RKO (cell line): ENCODE measurements around the gene CETN1.

ENCODE experiments used
- DNase-seq: peaks from one replicate; pipeline ENCODE4 v3.0.0-alpha.2; 2016; ENCODE audit warnings: low spot score

The CETN1 gene

DNA sequence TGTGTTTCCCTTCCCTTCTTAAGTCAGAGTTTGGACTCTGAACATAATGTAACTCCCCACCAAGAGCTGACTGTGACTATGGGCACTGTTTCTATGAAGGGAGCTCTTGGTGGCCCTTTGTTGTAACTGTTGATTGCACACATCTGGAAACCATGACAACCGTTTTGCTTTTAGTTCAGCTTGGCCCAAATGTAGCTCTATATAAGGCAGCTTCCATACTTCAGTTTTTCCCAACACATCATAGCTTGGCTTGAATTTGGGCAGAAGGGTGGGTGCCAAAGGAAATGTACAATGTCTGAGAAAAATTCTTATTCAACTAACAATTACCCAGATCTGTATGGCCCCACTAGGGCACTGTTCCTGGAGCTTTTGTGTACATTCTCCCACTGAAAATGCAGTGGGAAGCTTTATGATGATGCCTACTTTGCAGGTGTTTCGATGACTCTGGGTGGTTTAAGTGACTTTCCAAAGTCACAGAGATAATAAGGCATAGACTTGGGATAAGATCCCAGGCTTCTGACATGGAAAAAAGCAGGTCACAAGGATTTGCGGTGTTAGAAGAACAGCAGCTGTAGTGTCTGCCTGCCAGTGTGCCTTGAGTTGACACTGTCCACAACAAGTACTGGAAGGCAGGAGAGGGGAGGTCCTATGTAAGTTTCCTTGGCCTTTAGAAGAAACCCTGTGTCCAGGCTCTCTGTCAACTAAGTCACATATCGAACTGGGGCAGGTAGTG, 2.4 kb upstream of the CETN1 start:
- no peak for DNase-seq

GRCh38 chr18:579238-579637, 942 bp upstream of the CETN1 start:
- no peak for DNase-seq

DNA sequence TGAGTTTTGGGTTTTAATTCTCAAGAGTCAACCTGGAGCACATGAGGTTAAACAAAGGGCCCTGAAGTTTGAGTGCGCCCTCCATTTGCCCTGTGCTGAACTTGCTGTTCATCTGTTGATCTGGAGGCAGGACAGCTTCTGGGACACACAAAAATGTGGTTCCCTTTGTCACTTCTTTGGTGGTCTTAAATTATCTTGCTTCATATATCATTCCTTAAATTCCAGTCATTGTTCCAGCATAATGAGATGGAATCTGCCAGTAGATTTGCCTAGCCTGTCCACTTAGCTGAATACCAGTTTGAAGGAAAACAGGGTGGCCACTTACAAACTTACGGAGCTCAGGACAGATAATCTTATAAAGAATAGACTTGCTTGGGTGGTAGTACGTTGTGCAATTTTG, 916 bp downstream of the CETN1 start:
- DNase-seq, result no peak

- DNase-seq, result no peak
Measured at GRCh38 chr18:582465-582864, 2.3 kb downstream of the CETN1 start.

GRCh38 chr18:595068-595467, 14.9 kb downstream of the CETN1 start:
- no peak for DNase-seq

GRCh38 chr18:595571-595970, 15.4 kb downstream of the CETN1 start:
- DNase-seq, result no peak

DNA sequence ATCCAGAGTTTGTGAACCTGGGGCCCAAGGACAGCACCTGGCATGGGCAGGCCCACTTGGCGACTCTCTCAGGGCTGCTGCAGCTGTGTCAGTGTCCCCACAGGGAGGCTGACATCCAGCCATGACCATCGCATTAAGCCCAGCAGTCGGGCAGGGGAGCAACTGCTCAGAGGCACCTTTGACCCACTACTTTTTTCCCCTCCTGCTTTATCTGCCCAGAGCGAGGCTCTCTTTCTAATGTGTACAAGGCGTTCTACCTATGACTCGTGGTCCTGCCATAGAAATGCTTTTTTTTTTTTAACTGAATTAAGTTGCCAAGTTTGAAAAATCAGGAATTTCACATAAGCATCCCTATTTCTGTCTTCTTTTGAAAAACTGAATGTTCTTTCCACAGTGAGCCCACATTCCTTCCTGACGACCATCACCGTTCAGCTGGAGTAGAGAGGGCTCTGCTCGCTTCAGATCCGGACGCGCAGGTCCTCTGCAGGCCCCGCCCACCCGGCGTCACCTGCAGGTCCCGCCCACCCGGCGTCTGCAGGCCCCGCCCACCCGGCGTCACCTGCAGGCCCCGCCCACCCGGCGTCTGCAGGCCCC, 16.2 kb downstream of the CETN1 start:
- DNase-seq, result no peak

GRCh38 chr18:598124-598589, 18.0 kb downstream of the CETN1 start:
- no peak for DNase-seq

DNA sequence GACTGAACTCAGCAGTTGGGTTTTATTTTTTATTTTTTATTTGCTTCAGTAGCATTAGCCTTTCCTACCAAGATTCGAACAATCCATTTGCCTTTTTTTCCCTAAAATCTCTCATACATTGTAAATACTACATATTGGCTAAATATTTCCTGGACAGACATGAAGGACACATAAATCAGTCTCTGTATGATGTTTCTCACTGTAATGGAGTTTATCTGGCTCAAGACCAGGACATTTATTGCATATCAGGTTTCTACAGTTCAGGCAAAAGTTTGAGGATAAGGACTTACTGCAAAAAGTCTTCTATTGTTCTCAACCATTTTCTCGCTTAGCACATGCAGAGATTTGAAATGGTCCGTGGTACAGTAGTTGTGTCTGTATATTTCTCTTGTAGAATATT, 19.9 kb downstream of the CETN1 start:
- no peak for DNase-seq

DNA sequence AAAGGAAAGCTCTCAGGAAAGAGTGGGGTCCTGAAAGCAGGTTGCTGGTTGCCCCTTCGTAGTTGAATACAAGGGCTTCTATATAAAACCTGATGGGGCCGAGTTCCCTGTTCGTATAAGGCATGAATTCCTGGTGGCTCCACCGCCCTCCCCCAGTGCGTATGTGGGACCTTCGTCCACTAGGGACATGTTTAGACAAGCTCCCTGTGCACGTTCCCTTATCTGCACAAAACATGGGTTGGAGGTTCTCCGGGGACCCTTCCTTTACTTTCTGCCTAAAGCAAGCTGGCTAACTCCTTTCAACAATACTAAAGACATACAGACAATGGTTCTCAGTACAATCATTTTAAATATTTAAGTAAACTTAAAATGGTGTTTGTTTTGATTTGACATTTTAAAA, 24.6 kb downstream of the CETN1 start:
- no peak for DNase-seq

DNA sequence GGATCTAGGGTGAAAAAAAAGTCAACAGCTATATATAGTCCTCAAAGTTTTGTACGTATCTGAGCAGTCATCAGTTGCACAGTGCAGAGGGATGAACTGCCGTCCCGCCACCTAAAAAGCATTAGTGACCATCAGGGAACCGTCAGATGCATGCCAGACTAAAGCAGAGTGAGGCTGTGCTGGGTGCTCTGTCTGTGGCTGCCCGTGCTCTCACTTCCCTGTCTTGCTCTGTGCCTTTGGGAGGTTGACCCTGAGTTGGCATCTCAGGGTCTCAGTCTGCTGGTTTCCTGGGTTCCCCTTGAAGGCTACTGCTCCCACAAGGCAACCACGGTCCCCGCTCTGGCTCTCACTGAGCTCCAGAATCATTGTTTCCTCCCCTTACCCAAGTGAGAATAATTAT, 27.8 kb downstream of the CETN1 start:
- no peak for DNase-seq

DNA sequence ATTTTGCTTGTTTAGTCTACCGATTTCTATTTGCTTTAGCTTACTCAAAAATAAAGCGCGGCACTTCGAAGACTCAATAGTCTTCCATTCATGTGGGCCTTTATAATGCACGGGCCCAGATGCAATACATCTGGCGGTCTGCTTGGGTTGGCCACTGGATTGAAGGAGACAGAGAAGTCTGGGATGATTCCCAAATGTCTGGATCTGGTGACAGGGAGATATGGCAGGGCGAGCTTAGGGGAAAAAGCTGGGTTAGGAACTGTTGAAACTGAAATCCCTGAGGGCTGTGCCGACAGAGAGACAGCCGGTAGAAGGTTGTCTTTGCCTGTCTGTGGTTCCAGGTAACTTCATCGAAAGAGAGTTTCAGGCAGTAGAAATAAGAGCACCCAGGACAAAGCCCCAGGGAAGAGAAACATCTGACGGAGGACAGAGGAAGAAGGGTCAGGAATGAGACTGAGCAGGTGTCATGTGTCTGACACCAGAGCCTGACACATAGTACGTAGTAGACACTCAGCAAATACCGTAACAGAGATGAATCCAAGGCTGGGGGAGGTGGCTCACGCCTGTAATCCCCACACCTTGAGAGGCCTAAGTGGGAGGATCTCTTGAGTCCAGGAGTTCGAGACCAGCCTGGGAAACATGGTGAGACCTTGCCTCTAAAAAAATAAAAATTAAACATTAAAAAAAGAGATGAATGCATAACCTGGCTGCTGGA, 30.2 kb downstream of the CETN1 start:
- no peak for DNase-seq

DNA sequence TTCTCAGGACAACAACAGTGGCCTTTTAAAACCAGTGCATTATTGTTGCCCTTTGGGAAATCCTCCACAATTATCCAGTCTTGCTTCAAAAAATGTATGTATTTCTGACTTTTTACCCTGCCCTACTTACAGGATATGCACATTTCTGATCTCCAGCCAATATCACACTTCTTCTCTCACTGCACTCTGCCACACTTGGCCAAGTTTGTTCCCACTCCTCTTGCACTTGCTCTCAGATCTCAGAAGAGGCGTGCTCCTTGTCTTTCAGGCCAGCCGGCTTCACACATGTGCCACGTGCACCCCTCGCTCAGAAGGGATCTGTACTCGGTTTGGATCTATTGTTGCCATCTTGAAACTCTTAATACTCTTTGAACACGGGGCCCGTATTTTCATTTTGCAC, 32.0 kb downstream of the CETN1 start:
- DNase-seq, result no peak

- no peak for DNase-seq
Measured at GRCh38 chr18:614193-614592, 34.0 kb downstream of the CETN1 start.

DNA sequence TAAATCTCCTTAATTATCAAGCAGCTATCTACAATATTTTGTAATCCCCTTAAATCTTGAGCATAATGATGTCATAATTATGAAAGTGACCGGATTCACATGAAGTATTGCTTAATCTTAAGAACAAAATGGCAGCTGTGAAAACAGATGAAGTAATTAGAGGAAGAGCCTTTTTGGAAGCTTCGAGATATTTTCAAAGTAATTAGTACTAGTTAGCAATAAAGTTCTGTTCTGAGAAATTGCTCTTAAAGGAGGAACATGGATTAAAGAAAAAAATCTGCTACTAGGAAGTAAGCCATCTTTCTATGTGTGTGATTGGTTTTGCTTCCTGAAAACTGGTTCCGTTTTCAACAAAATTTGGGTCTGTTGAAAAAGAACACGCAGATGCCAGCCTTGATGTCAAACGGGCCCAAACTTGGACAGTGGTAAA, 34.9 kb downstream of the CETN1 start:
- DNase-seq, result no peak

GRCh38 chr18:615773-616172, 35.6 kb downstream of the CETN1 start:
- DNase-seq, result no peak

DNA sequence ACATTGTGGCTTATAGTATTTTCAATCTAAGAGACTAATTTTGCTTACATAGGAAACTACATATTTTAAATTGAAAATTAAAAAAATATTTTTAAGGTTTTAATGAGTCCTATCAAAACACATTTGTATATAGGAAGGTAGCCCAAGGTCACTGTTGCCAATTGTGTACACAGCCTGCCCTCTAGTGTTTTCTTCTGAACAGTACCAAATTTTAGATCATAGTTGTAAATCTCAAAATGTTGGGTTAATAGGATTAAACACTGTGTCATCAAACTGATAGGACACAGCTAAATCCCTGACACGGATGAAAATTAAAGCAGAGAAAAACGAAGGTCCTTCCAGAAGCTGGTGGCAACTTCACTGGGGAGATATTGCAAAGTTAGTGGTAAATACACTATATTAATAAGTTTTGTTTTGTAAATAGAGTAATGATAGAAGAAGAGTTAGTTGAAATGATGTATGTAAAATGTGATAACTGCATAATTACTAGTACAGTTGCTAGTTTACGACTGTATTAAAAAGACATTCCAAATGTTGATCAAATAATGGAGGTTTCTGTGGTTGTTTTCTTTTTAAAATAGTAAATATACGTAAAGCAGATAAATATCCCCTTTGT, 36.3 kb downstream of the CETN1 start:
- DNase-seq, result peak; percentile 68

- no peak for DNase-seq
Measured at GRCh38 chr18:617970-618504, 37.9 kb downstream of the CETN1 start.

GRCh38 chr18:618618-619017, 38.4 kb downstream of the CETN1 start:
- DNase-seq, result no peak

DNA sequence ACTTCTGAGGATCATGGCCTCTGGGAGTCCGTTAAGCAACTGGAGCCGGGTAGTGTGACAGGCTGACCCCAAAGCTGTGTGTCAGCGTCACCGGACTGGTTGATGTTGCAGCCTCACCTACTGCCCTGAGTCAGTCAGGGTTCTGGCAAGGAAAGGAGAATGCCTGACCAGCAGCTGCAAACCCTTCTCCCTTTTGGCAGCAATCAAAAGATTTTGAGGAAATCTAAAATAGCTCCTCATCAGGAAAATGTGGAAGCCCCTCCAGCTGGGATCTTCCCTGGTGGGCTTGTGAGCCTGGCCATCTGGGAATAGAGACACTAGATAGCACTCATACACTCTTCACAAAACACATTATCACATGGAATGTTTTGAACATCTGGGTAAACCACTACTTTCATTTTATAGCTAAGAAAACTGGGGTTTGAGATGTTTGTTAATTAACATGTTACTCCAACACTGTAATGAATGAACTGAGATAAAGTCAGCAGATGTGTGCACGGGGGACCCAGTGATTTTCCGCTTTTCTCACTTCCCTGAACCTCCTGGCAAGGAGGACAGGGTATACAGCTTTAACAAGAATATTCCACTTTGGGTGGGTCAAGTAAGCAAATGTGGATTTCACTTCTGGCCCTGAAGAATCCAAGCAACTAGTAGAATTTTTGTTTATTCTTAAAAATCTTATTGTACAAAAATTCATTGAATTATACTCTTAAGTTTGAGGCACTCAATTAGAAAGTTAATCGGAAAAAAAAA, 41.3 kb downstream of the CETN1 start:
- DNase-seq, result peak; percentile 32

GRCh38 chr18:622289-622688, 42.1 kb downstream of the CETN1 start:
- no peak for DNase-seq
